ENCODE data around the gene MEGF9.

MEGF9 gene

GRCh38 chr9:120609636-120610035, 104.6 kb downstream of the MEGF9 start:
- Mint-ChIP-seq H3K27me3 (no peaks in the 10 kb centered on the region), H3K27ac (no peak overlapping the region), H3K36me3 (ENCODE audit: insufficient read depth) (peaks cover 12% of the 10 kb centered on the region), H3K4me3 (no peak overlapping the region), H3K9me3 (no peaks in the 10 kb centered on the region), H3K4me1 (ENCODE audit: low read depth in 2 of 2) (no peaks in the 10 kb centered on the region)
- DNase-seq = no peak
- ATAC-seq (replicated peaks) = no peak

GRCh38 chr9:120608421-120608820, 105.8 kb downstream of the MEGF9 start:
- DNase-seq = no peak

GRCh38 chr9:120603591-120603990, 110.7 kb downstream of the MEGF9 start:
- no peak overlapping the region for H3K27ac Mint-ChIP-seq
- no peak for DNase-seq
- ATAC-seq (replicated peaks) = no peak
- peaks cover 10% of the 10 kb centered on the region for H3K36me3 Mint-ChIP-seq (ENCODE audit: insufficient read depth)
- no peak overlapping the region for H3K4me3 Mint-ChIP-seq
- H3K9me3 Mint-ChIP-seq = no peaks in the 10 kb centered on the region
- no peaks in the 10 kb centered on the region for H3K4me1 Mint-ChIP-seq (ENCODE audit: low read depth in 2 of 2)
- H3K27me3 Mint-ChIP-seq = no peaks in the 10 kb centered on the region

More at GRCh38 chr9:120608421-120608820, 105.8 kb downstream of the MEGF9 start:
- no peak for ATAC-seq (replicated peaks)
- no peaks in the 10 kb centered on the region for H3K27me3 Mint-ChIP-seq
- H3K27ac Mint-ChIP-seq = no peak overlapping the region
- no peak overlapping the region for H3K4me3 Mint-ChIP-seq
- H3K4me1 Mint-ChIP-seq (ENCODE audit: low read depth in 2 of 2) = no peaks in the 10 kb centered on the region
- no peaks in the 10 kb centered on the region for H3K9me3 Mint-ChIP-seq
- peaks cover 10% of the 10 kb centered on the region for H3K36me3 Mint-ChIP-seq (ENCODE audit: insufficient read depth)

GRCh38 chr9:120603010-120603409, 111.3 kb downstream of the MEGF9 start:
- no peaks in the 10 kb centered on the region for H3K27me3 Mint-ChIP-seq
- H3K9me3 Mint-ChIP-seq = no peaks in the 10 kb centered on the region
- H3K36me3 Mint-ChIP-seq (ENCODE audit: insufficient read depth) = peaks cover 10% of the 10 kb centered on the region
- no peak overlapping the region for H3K4me3 Mint-ChIP-seq
- no peaks in the 10 kb centered on the region for H3K4me1 Mint-ChIP-seq (ENCODE audit: low read depth in 2 of 2)
- DNase-seq = no peak
- H3K27ac Mint-ChIP-seq = no peak overlapping the region
- ATAC-seq (replicated peaks) = no peak

- Mint-ChIP-seq H3K9me3 (no peaks in the 10 kb centered on the region), H3K4me3 (no peak overlapping the region), H3K27me3 (no peaks in the 10 kb centered on the region), H3K4me1 (ENCODE audit: low read depth in 2 of 2) (no peaks in the 10 kb centered on the region), H3K27ac (no peak overlapping the region), H3K36me3 (ENCODE audit: insufficient read depth) (no peaks in the 10 kb centered on the region)
- no peak for ATAC-seq (replicated peaks)
- no peak for DNase-seq
Measured at GRCh38 chr9:120593955-120594277, 120.4 kb downstream of the MEGF9 start.

GRCh38 chr9:120593250-120593954, 120.9 kb downstream of the MEGF9 start:
- Mint-ChIP-seq H3K4me1 (ENCODE audit: low read depth in 2 of 2) (no peaks in the 10 kb centered on the region), H3K27me3 (no peaks in the 10 kb centered on the region), H3K27ac (no peak overlapping the region), H3K4me3 (no peak overlapping the region), H3K36me3 (ENCODE audit: insufficient read depth) (no peaks in the 10 kb centered on the region), H3K9me3 (no peaks in the 10 kb centered on the region)
- DNase-seq (no peak), ATAC-seq (replicated peaks) (no peak)

- H3K36me3 Mint-ChIP-seq (ENCODE audit: insufficient read depth) = no peaks in the 10 kb centered on the region
- H3K4me3 Mint-ChIP-seq = no peak overlapping the region
- H3K27me3 Mint-ChIP-seq = no peaks in the 10 kb centered on the region
- no peaks in the 10 kb centered on the region for H3K9me3 Mint-ChIP-seq
- H3K4me1 Mint-ChIP-seq (ENCODE audit: low read depth in 2 of 2) = no peaks in the 10 kb centered on the region
- H3K27ac Mint-ChIP-seq = no peak overlapping the region
- ATAC-seq (replicated peaks) (no peak), DNase-seq (no peak)
Measured at GRCh38 chr9:120592210-120592609, 122.1 kb downstream of the MEGF9 start.

GRCh38 chr9:120587328-120587727, 126.9 kb downstream of the MEGF9 start:
- H3K27ac Mint-ChIP-seq = no peak overlapping the region
- H3K4me1 Mint-ChIP-seq (ENCODE audit: low read depth in 2 of 2) = peaks cover 3 to 5% of the 10 kb centered on the region in 2 donors
- no peak for DNase-seq
- no peak for ATAC-seq (replicated peaks)
- H3K9me3 Mint-ChIP-seq = no peaks in the 10 kb centered on the region
- no peak overlapping the region for H3K4me3 Mint-ChIP-seq
- no peaks in the 10 kb centered on the region for H3K27me3 Mint-ChIP-seq
- H3K36me3 Mint-ChIP-seq (ENCODE audit: insufficient read depth) = no peaks in the 10 kb centered on the region

GRCh38 chr9:120583958-120584369, 130.3 kb downstream of the MEGF9 start:
- peaks cover 4% of the 10 kb centered on the region for H3K36me3 Mint-ChIP-seq (ENCODE audit: insufficient read depth)
- no peaks in the 10 kb centered on the region for H3K9me3 Mint-ChIP-seq
- no peaks in the 10 kb centered on the region for H3K27me3 Mint-ChIP-seq
- DNase-seq (peak; percentile 18 to 36 (median 27)), ATAC-seq (replicated peaks) (peak; percentile 30)
- no peak overlapping the region for H3K4me3 Mint-ChIP-seq
- H3K27ac Mint-ChIP-seq = peak overlapping the region; percentile 19 to 89
- H3K4me1 Mint-ChIP-seq (ENCODE audit: low read depth in 2 of 2) = peaks cover 15% of the 10 kb centered on the region in 2 donors

GRCh38 chr9:120580051-120580896, 134.0 kb downstream of the MEGF9 start, which contains the start of gene CDK5RAP2:
Gene CDK5RAP2, minus strand, starts transcription at chr9:120580167. Its CDS starts 189 bp downstream, at chr9:120579978.
- Mint-ChIP-seq H3K27ac (peak within 1 kb of the TSS; percentile 97 to 98), H3K4me3 (peak within 1 kb of the TSS; percentile 94 to 97), H3K36me3 (ENCODE audit: insufficient read depth) (peaks cover 4% of the 10 kb centered on the region), H3K4me1 (ENCODE audit: low read depth in 2 of 2) (peaks cover 28 to 38% of the 10 kb centered on the region in 2 donors), H3K9me3 (no peaks in the 10 kb centered on the region), H3K27me3 (no peaks in the 10 kb centered on the region)
- peak; percentile 97 for ATAC-seq (replicated peaks)
- peak; percentile 87 to 88 (median 88) for DNase-seq

- no peaks in the 10 kb centered on the region for H3K27me3 Mint-ChIP-seq
- H3K27ac Mint-ChIP-seq = peak overlapping the region; percentile 97 to 98
- H3K9me3 Mint-ChIP-seq = no peaks in the 10 kb centered on the region
- peaks cover 27 to 42% of the 10 kb centered on the region in 2 donors for H3K4me1 Mint-ChIP-seq (ENCODE audit: low read depth in 2 of 2)
- H3K36me3 Mint-ChIP-seq (ENCODE audit: insufficient read depth) = peaks cover 4% of the 10 kb centered on the region
- DNase-seq (no peak), ATAC-seq (replicated peaks) (no peak)
- H3K4me3 Mint-ChIP-seq = peak overlapping the region; percentile 94 to 97
Measured at GRCh38 chr9:120579139-120580050, 134.9 kb downstream of the MEGF9 start.

- Mint-ChIP-seq H3K27ac (no peak overlapping the region), H3K9me3 (no peaks in the 10 kb centered on the region), H3K4me3 (no peak overlapping the region), H3K36me3 (ENCODE audit: insufficient read depth) (peaks cover 21% of the 10 kb centered on the region), H3K27me3 (no peaks in the 10 kb centered on the region), H3K4me1 (ENCODE audit: low read depth in 2 of 2) (peaks cover 24 to 37% of the 10 kb centered on the region in 2 donors)
- DNase-seq (no peak), ATAC-seq (replicated peaks) (no peak)
Measured at GRCh38 chr9:120574473-120574872, 139.8 kb downstream of the MEGF9 start.

GRCh38 chr9:120572472-120572871, 141.8 kb downstream of the MEGF9 start:
- peaks cover 31% of the 10 kb centered on the region for H3K36me3 Mint-ChIP-seq (ENCODE audit: insufficient read depth)
- no peak for DNase-seq
- peaks cover 14 to 23% of the 10 kb centered on the region in 2 donors for H3K4me1 Mint-ChIP-seq (ENCODE audit: low read depth in 2 of 2)
- H3K27me3 Mint-ChIP-seq = no peaks in the 10 kb centered on the region
- no peak for ATAC-seq (replicated peaks)
- no peak overlapping the region for H3K4me3 Mint-ChIP-seq
- no peaks in the 10 kb centered on the region for H3K9me3 Mint-ChIP-seq
- no peak overlapping the region for H3K27ac Mint-ChIP-seq
